ENCODE data around the gene PLXDC2.
A peak's percentile ranks its signal among the peaks of the same experiment; 100 is the strongest.

Gene PLXDC2

DNA sequence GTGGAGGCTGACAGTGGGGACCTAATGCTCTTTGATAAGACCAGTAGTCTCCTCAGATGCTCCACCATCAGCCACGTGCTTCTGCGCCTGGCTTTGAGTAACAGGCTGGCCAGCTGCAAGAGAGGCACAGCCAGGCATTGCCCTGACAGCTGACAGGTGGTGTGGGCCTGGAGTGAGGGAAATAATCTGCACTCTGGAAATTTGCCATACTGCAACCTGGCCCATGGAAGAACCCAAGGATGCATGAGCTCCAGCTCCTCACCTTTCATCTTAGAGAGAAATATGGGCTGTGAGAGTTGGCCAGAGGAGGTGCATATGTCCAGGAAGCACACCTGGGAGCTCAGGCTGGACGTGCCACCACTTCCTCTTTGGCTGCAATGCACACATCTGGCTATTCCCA lies 118.9 kb downstream of the PLXDC2 start:
- DNase-seq = no peak

DNA sequence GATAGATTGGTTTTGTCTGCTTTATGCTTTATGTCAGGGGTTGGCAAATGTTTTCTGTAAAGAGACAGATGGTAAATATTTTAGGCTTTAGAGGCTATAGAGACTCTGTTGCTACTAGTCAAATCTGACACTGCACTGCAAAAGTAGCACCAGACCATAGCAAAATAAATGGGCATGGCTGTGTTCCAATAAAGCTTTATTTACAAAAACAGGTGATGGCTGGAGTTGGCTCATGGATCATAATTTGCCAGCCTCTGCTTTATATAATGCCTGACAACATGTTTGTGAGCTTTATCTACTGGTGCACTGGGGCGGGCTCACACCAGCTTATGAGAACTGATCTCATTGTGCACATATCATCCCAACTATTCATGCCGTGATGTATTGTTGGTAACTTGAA lies 120.1 kb downstream of the PLXDC2 start:
- DNase-seq = no peak

DNA sequence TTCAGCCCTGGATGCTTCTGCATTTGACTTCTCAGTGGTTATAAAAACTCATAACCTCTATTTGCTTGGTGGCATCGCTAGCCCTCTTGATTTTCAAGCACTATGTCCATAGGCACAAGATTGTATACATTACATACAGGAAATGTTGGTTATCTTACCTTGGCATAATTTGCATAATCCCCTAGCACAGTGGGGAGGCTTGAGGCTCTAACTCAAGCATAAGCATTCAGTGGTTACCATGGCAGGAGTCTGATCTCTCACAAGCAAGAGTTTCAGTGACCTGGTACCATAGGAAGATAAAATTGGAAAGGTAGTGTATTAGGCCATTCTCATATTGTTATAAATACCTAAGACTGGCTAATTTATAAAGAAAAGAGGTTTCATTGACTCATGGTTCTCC lies 121.8 kb downstream of the PLXDC2 start:
- no peak for DNase-seq

DNA sequence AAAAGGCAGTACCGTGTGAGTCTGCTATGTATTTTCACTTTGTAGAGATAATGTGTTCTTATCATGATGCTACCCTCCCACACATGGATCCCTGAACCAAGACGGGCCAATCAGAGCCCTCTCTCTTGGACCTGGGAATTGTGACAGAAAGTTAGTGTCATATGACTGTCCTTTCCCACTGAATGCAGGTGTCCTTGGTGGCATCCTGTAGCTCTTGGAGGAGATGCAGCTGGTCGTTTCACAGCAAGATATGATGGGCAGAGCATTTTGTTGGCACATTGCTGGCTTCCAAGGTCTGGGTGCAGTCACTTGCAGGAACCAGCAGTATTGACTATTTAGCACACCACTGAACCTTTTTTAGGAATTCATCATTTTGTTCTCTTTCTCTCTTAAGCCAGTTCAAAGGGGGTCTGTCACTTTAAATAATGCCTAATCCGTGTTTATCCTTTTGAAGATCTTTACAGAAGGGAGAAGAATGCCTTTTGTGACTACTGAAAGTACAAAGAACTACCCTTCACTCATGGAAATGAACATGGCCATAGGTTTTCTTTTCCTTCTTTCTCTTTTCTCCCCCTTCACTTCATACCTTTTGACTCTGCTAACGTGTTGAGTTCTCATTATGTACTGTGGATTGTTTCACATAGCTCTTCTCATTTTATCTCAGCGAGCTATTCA lies 125.1 kb downstream of the PLXDC2 start:
- no peak for DNase-seq

DNA sequence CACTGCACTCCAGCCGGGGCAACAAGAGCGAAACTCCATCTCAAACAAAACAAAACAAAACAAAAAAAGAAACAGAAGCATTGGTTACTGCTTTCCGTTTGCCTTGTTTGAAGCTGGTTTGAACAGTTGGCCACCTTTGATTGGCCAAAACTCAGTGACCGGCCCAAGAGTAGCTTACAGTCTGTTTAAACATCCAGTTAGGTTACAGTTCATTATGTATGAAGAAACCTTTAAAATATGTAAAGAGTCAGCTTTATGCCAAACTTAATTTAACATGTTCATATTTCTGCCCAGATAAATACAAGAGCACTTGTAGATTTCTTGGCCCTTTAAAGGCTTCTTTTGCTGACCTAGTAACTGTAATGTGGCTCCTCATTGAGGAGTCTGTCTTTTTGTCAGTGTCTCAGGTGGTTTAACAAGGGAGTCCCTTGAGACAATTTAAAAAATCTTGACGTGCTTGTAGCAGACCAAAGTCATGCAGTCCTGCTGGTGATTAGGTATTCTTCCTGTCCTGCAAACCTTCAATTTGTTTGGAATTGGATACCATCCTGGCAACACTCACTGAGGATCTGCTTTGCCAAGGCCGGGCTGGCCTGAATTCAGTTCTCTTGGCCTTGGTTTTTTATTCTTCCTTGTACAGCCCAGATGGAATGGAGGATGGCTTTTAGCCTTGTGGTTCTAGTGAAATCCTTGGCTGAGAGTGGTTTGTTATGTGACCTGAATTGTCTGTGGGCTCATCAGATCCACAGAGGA lies 128.9 kb downstream of the PLXDC2 start:
- DNase-seq = peak in 20 of 56 donors; percentile 13 to 65 (median 32)

DNA sequence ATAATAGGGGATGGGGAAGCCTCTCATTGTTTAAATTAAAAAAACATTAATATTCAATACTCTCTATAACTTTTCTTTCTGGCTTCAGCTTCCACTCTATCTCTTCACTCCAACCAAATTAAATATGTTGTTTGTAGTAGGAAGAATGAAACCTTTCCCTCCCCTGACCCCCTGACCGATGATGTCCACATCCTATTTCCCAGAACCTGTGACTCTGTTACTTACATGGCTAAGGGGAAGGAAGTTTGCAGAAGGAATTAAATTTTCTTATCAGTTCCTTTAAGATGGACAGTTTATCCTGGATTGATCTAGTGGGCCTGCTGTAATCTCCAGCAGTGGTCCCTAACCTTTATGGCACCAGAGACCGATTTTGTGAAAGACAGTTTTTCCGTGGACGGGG lies 130.0 kb downstream of the PLXDC2 start:
- DNase-seq = no peak

DNA sequence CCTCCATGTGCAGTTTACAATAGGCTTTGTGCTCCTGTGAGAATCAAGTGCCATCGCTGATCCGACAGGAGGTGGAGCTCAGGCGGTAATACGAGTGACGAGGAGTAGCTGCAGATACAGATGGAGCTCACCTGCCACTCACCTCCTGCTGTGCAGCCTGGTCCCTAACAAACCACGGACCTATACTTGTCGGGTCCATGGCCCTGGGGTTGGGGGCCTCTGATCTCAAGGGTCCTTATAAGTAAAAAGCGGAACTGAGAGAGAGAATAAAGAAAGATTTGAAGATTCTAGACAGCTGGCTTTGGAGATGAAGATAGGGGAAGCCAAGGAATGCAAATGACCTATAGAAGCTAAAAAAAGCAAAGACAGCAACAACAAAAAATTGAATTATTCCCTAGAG lies 130.6 kb downstream of the PLXDC2 start:
- no peak for DNase-seq

DNA sequence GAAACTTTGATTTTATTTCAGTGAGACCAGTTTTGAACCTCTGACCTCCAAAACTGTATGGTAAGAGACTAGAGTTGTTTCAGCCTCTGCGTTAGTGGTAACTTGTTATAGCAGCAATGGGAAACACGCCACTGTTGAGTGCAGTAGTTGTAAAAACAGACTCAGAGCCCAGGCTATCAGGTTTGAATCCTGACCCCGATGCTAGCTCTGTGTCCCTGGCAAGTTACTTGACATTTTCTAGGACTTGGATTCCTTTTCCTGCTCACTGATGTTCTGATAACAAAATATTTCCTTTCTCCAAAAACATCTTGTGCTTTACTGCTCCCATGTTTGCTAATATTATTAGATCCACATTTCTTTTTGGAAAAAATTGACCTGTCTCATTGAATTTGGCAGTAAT lies 131.0 kb downstream of the PLXDC2 start:
- DNase-seq = no peak

DNA sequence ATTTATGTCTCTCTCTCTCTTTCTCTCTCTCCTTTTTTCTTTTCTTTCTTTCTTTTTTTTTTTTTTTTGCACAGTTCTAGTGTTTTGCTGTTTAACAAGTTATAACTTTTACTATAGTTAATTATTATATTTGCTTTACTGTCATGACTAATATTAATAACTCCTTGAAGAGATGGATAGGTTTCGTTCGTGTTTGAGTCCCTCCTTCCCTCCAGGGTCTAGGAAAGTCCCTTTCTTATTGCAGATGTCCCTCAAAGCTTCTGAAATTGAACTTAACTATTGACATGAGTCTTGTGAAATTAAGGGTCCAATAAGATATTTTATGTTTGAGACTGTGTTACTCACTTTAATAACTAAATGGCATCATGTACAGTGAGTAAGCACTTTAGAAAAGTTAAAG lies 131.4 kb downstream of the PLXDC2 start:
- no peak for DNase-seq

DNA sequence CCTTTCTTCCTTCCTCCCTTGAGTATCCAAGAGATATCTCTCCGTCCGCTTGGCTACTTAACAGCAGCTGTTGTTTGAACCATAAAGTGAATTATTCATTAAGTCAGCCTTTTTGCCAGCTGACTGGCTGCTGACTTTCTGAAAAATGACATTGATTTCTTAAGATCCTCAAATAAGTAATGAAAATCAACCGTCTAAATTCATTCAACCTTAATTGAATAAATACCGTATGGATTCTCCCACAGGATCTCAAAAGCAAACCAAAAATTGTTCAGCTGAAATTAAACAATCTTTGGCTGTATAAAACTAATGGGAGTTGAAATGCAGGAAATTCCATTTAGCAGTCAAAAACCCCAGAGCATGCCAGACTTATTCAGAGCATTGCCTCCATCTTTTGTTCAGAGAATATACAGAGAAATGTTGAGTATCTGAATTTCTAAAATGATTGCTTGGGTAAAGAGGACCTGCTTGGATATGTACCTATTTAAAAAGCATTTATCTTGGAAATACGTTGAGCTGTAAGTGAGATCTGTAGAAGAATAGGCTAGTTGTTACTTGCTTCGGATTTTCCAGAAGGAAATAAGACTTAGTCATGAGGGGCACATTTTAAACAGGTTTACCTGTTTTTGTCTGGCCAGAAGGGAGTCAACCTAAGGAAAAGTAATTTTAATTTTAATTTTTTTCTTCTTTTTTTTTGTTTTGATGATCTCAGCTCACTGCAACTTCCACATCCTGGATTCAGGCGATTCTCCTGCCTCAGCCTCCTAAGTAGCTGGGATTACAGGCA lies 136.2 kb downstream of the PLXDC2 start:
- no peak for DNase-seq

DNA sequence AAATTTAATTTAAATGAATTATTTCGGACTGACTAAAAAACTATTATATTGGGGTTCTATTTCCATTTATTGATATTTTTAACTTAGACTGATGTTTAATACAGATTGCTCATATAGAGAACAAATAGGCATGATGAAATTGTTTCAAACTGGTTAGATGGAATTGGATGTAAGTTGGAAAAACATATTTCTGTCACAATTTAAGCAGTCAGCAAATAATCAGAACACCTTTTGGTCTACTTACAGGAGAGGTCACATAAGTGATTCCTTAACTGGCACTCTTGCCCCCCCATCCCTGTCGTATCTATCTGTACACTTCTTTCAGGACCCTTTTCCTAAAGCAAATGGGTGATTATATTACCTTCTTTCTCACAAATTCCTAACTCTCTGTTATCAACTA lies 138.4 kb downstream of the PLXDC2 start:
- no peak for DNase-seq

DNA sequence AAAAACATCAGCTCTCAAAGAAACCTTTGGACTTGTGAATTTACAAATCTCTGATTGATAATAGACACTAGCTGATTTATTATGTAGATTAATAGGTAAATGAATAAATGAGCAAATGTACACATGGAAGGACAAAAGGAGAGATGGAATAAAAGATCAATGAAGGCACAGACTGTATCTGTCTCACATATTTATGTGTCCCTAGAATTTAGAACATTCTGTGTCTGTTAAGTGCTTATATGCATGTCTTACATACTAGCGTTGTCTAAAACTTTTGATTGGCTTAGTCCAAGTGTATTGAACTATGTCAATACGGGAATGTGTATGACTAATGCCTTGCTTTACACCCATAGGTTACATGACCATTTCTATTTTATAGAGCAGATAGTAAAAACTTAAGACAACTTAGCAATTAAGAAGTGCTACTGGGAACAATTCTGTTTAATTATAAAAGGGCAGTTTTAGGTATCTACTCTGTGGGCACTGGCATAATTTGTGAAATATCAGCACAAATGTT lies 140.3 kb downstream of the PLXDC2 start:
- DNase-seq = no peak

DNA sequence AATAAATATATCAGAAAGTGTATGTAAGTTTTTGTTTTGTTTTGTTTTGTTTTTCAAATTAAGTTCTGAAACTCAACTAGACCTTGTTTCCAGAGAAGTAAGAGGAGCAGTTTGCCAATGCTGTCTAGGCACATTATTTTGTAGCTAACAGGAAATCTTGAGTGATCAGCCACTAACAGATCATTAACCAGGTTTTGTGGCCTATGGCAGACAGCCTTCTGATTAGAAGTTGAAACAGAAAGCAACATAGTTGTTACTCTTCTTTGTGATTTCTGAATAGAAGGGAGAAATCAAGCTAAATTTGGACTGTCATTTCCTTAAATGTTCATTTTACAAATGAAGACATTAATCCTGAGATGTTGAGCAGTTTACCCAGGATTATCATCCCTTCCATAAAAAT lies 142.6 kb downstream of the PLXDC2 start:
- DNase-seq = no peak

DNA sequence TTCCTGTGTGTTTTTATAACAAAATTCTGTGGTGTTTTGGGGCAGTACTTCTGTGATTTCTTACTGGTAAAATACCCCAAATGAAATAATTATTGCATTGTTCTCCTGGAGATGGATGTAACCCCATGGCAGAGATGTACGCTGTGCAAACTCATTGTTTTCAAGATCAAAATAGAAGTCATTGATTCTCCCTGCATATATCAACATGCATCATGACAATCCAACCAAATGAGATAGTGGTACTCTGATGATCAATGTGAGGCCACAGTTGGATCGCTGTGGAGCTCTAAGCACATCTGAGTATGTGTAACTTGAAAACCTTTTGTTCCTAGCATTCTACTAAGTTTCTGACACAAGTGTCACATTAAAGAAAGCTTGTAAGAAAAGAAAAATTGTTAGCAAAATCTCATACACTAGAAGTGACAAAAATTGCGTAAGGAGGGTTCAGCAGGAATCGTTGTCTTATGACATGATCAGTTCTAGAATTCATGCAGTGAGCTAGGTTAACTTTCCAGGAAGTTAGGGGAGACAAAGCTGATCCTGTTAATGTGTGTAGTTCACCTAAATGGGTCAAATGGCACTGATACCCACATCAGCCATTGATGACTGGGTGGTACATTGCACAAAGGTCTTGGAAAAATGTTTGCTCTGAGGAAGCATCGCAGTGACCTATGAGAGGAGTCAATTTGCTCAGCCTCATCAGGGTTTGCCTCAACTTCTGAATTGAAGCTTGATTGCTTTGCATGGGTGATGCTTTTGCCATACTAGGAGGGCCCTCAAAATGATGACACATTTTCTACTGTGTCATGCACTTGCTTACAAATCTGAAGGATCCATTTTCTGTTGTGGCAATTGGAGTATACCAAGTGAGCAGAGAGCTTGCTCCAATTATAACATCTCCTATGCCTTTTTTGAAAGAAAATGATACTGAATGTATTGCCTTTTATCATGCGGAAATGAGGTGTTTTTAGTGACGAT lies 145.1 kb downstream of the PLXDC2 start:
- DNase-seq = peak in 18 of 56 donors; percentile 8 to 71 (median 28)

DNA sequence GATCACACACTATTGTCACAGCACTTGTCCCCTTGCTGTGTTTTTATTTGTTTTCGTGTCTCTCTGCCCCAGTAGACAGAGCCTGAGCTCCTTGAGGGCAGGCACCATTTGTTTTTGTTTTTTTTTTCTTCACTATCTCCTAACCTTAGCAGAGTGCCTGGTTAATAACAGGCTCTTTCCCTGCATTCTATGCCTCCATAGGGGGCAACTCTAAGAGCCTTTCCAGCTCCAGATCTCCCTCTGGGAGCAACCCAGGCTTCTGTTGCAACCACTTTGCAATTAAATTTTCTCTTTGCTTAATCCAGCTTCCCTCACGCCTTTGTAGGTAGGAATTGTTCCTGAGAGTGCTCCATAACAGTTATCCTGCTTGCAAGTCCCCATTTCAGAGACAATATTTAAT lies 148.4 kb downstream of the PLXDC2 start:
- no peak for DNase-seq

DNA sequence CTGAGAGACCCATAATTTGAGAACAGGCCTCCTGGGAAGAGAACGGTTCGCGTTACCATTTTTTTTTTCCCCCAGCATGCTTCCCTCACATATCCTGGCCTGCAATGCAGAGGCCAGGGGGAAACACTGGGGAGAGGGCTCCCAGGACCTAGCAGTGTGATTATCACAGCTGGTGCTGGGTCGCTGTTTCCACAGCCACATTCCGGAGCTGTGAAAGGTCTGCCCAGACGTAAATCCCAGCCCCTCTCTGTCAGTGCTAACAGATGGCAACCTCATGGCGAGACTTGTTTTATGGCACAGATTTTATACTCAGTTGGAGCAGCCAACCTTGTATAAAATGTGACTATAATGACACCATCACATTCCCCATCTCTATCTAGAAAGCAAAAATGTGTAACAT lies 150.5 kb downstream of the PLXDC2 start:
- DNase-seq = no peak

DNA sequence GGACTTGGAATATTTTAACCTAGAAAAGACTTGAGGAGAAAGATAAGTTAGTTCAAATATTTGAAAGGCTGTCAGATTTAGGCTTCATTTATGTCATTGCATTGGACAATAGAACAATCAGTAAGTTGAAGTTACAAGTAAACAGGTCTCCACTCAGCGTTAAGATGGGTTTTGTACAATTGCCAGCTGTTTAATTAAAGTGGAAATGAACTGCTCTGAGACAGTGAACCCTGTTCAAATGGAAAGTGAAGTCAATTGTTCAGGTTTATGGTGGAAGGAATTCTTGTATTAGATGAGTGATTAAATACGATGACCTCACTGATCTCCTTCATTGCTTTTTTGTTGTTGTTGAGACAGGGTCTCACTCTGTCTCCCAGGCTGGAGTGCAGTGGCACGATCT lies 151.7 kb downstream of the PLXDC2 start:
- no peak for DNase-seq

DNA sequence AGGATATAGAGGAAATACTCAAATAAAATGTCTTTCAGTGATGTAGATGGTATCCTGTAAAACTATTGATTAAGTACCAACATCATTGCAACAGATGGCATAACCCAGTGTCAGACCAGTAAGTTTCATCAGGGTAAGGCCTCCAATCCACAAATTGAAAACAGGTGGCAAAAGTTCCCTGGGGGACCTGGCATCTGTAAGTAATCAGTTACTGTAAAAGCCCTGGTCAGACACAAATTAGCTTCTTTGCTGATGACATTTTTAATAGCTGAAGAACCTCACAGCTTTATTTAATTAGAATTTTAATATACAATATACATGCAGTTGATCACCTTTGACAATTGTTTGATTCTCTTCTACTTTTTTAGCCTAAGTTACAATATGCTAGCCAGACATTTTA lies 152.5 kb downstream of the PLXDC2 start:
- DNase-seq = no peak

DNA sequence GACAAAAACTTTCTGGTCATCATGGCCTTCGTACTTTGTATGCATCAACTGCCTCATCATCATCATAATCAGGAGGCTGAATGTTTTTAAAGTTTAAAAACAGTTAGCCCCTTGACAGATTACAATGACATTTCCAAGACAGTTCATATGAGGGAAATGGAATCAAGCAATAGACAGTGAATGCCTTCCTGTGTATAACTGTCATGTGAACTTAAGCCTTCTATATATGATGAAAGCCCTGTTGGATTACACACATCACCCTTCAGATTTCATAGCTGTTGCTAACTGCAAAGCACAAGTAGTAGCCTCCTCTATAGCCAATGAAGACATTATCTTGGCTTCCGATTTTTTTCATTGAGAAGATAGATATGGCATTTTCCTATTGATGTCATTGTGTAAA lies 154.0 kb downstream of the PLXDC2 start:
- DNase-seq = no peak

DNA sequence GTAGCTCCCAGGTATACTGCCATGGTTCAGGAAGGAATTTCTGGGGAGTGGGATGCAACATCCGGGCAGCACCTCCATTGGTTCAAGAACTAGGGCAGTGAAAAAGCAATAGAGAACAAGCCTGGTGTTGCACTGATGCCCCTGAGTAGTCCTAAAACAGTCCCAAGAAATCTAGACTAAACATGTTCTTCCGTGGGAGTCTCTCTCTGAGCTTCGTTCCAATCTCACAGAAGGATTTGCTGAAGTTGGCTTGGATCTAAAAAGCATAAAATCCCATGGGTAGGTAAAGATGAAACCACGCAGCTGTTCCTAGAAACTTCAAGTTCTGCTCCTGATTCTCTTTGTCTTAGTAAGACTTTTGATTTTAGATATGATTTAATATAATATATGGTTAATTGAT lies 154.5 kb downstream of the PLXDC2 start:
- DNase-seq = no peak

All from nucleus accumbens (tissue), 56 donors.